PC-3 (cell line): ENCODE results near the gene CADPS2. TPM values are rescaled to one million over a fixed set of nuclear protein-coding genes. Genes with fewer than 3 reads are reported as not detected.

ENCODE experiments used
- ATAC-seq: fragments of 200-7000 bp; cut with Tn5 transposase; 2 replicates; pipeline ENCODE4 v1.9.1; 2020; ENCODE audit warnings: mild to moderate bottlenecking, moderate library complexity
- BruUV-seq: library from RNA; stranded (reverse); fragments of 400-500 nt; replicated peaks from 2 replicates; lab custom pipeline; 2021; lab: Mats Ljungman, UMichigan
- CTCF ChIA-PET: fragments of 300-600 bp; sonication (Branson Sonifier 250); formaldehyde crosslinking; loops from one replicate; lab custom pipeline; 2022; ENCODE audit warnings: antibody characterized with exemption; lab: Charles Lee
- POLR2A ChIA-PET: fragments of 300-600 bp; sonication (Branson Sonifier 250); formaldehyde crosslinking; loops from one replicate; lab custom pipeline; 2022; ENCODE audit warnings: antibody characterized with exemption; ENCODE audit not compliant: unreplicated experiment; lab: Charles Lee
- DNase-seq: peaks from one replicate; pipeline ENCODE4 v3.0.0-alpha.2; 2015
- H2AFZ ChIP-seq: fragments of 300-600 bp; sonication (generic); 2 replicates; pipeline ENCODE4 v1.6.0; 2016; ENCODE audit warnings: antibody characterized with exemption, low read length
- H3F3A ChIP-seq: fragments of 300-600 bp; sonication (generic); one replicate; pipeline ENCODE4 v1.6.0; 2017; ENCODE audit warnings: antibody characterized with exemption, low read length, control low read depth, mild to moderate bottlenecking; ENCODE audit not compliant: unreplicated experiment
- H3K27ac ChIP-seq: fragments of 300-600 bp; sonication (generic); 2 replicates; pipeline ENCODE4 v1.5.1; 2016; ENCODE audit warnings: mild to moderate bottlenecking, low read length
- H3K27me3 ChIP-seq: fragments of 300-600 bp; sonication (generic); 2 replicates; pipeline ENCODE4 v1.6.1; 2016; ENCODE audit warnings: low read length, mixed read lengths
- H3K36me3 ChIP-seq: fragments of 300-600 bp; sonication (generic); 2 replicates; pipeline ENCODE4 v1.6.1; 2016; ENCODE audit warnings: low read depth, mixed run types, low read length, mixed read lengths
- H3K4me1 ChIP-seq: fragments of 300-600 bp; sonication (generic); 2 replicates; pipeline ENCODE4 v1.5.1; 2016; ENCODE audit warnings: low read length; ENCODE audit not compliant: insufficient read depth
- H3K4me2 ChIP-seq: fragments of 300-600 bp; sonication (generic); 2 replicates; pipeline ENCODE4 v1.6.0; 2016; ENCODE audit warnings: low read length
- H3K4me3 ChIP-seq: fragments of 300-600 bp; sonication (generic); 2 replicates; pipeline ENCODE4 v1.5.1; 2016; ENCODE audit warnings: mild to moderate bottlenecking, low read length, mixed read lengths
- H3K79me2 ChIP-seq: fragments of 300-600 bp; sonication (generic); 2 replicates; pipeline ENCODE4 v1.6.1; 2017; ENCODE audit warnings: low read length, mixed read lengths
- H3K9ac ChIP-seq: fragments of 300-600 bp; sonication (generic); 2 replicates; pipeline ENCODE4 v1.6.0; 2016; ENCODE audit warnings: mild to moderate bottlenecking, low read length
- H3K9me2 ChIP-seq: fragments of 300-600 bp; sonication (generic); replicated peaks from 2 replicates; pipeline ENCODE4 v1.6.1; 2016; ENCODE audit warnings: mixed run types, low read length, mixed read lengths
- H3K9me3 ChIP-seq: fragments of 300-600 bp; sonication (generic); 2 replicates; pipeline ENCODE4 v1.6.1; 2016; ENCODE audit warnings: low read length, mixed read lengths
- H4K20me1 ChIP-seq: fragments of 300-600 bp; sonication (generic); 2 replicates; pipeline ENCODE4 v1.6.1; 2016; ENCODE audit warnings: low read length, mixed read lengths
- EZH2 ChIP-seq: fragments of 300-600 bp; sonication (generic); IDR thresholded peaks from one replicate; pipeline ENCODE4 v1.6.1; 2017; ENCODE audit warnings: antibody characterized with exemption, mild to moderate bottlenecking, low read length; ENCODE audit not compliant: unreplicated experiment
- EZH2phosphoT487 ChIP-seq: fragments of 300-600 bp; sonication (generic); IDR thresholded peaks from 2 replicates; pipeline ENCODE4 v1.6.1; 2018; ENCODE audit warnings: mild to moderate bottlenecking, antibody characterized with exemption, low read length, borderline replicate concordance
- intact Hi-C: fragments of 100-400 bp; cut with micrococcal nuclease; formaldehyde crosslinking; loops from 2 replicates; pipeline ENCODE4 v1.9.0; 2023
- total RNA-seq: library from RNA; depleted of rRNA; stranded (reverse); fragments of >200 nt; gene quantifications from 2 replicates; pipeline ENCODE4 v1.2.3, GENCODE V29; 2014
- TF ChIP-seq, protein P1 (sequence below): fragments of 300-600 bp; sonication (generic); conservative IDR thresholded peaks from 2 replicates; pipeline ENCODE4 v1.5.1; 2017; ENCODE audit warnings: antibody characterized with exemption, low read depth, mild to moderate bottlenecking, low read length

CADPS2 gene
- total RNA-seq, 1 experiment from 2014 or later: 9.4 TPM

- BruUV-seq: no TSS peak
- no peaks in the 10 kb centered on the region for H4K20me1 ChIP-seq
- ATAC-seq: no peak
Measured at GRCh38 chr7:122619664-122620063, 266.6 kb downstream of the CADPS2 start.

GRCh38 chr7:122618585-122619189 is 267.6 kb downstream of the CADPS2 start:
- BruUV-seq: no TSS peak
- H3K27me3 ChIP-seq: no peaks in the 10 kb centered on the region
- no peak for ATAC-seq
- no peaks in the 10 kb centered on the region for H3K9me3 ChIP-seq
- POLR2A ChIA-PET: no interaction called here
- no peak overlapping the region for H3K4me3 ChIP-seq
- no peaks in the 10 kb centered on the region for H3K4me1 ChIP-seq
- TF ChIP-seq EZH2phosphoT487 (no peak), EZH2 (no peak)
- TF ChIP-seq, protein P1, sequence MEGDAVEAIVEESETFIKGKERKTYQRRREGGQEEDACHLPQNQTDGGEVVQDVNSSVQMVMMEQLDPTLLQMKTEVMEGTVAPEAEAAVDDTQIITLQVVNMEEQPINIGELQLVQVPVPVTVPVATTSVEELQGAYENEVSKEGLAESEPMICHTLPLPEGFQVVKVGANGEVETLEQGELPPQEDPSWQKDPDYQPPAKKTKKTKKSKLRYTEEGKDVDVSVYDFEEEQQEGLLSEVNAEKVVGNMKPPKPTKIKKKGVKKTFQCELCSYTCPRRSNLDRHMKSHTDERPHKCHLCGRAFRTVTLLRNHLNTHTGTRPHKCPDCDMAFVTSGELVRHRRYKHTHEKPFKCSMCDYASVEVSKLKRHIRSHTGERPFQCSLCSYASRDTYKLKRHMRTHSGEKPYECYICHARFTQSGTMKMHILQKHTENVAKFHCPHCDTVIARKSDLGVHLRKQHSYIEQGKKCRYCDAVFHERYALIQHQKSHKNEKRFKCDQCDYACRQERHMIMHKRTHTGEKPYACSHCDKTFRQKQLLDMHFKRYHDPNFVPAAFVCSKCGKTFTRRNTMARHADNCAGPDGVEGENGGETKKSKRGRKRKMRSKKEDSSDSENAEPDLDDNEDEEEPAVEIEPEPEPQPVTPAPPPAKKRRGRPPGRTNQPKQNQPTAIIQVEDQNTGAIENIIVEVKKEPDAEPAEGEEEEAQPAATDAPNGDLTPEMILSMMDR: no peak
- no peaks in the 10 kb centered on the region for H3K9me2 ChIP-seq
- H4K20me1 ChIP-seq: no peaks in the 10 kb centered on the region
- no peak overlapping the region for H2AFZ ChIP-seq
- no peak overlapping the region for H3K27ac ChIP-seq
- no peaks in the 10 kb centered on the region for H3K79me2 ChIP-seq
- no peaks in the 10 kb centered on the region for H3F3A ChIP-seq
- no peaks in the 10 kb centered on the region for H3K36me3 ChIP-seq
- H3K4me2 ChIP-seq: no peak overlapping the region
- no peak overlapping the region for H3K9ac ChIP-seq
- CTCF ChIA-PET: no interaction called here
- intact Hi-C loops: no loop called here
- DNase-seq: no peak

More at GRCh38 chr7:122619664-122620063, 266.6 kb downstream of the CADPS2 start:
- no peak for DNase-seq
- Histone ChIP-seq H3K9me3 (no peaks in the 10 kb centered on the region), H3K79me2 (no peaks in the 10 kb centered on the region), H2AFZ (no peak overlapping the region), H3K4me2 (no peak overlapping the region), H3K9me2 (no peaks in the 10 kb centered on the region), H3K4me1 (no peaks in the 10 kb centered on the region), H3K9ac (no peak overlapping the region), H3K36me3 (no peaks in the 10 kb centered on the region), H3F3A (no peaks in the 10 kb centered on the region), H3K27ac (no peak overlapping the region), H3K4me3 (no peak overlapping the region), H3K27me3 (no peaks in the 10 kb centered on the region)
- intact Hi-C loops: no loop called here
- POLR2A ChIA-PET: interaction anchor here (0.6 kb wide), 1 partner anchor 532 kb away, joined by 5 read pairs; no protein-coding TSS in a partner anchor
- TF ChIP-seq EZH2: no peak
- no peak for TF ChIP-seq EZH2phosphoT487
- TF ChIP-seq, protein P1: no peak
- CTCF ChIA-PET: no interaction called here

- Histone ChIP-seq H4K20me1 (no peaks in the 10 kb centered on the region), H3K27ac (no peak overlapping the region), H3K4me1 (no peaks in the 10 kb centered on the region), H3F3A (no peaks in the 10 kb centered on the region), H3K27me3 (no peaks in the 10 kb centered on the region), H3K36me3 (no peaks in the 10 kb centered on the region), H3K4me2 (no peak overlapping the region), H2AFZ (no peak overlapping the region), H3K4me3 (no peak overlapping the region), H3K9ac (no peak overlapping the region), H3K9me3 (no peaks in the 10 kb centered on the region), H3K79me2 (no peaks in the 10 kb centered on the region), H3K9me2 (no peaks in the 10 kb centered on the region)
- ATAC-seq (no peak), DNase-seq (no peak)
- POLR2A ChIA-PET: no interaction called here
- no TSS peak for BruUV-seq
- CTCF ChIA-PET: no interaction called here
- TF ChIP-seq, protein P1: no peak
- TF ChIP-seq EZH2 (no peak), EZH2phosphoT487 (no peak)
- intact Hi-C loops: no loop called here
Measured at GRCh38 chr7:122616951-122617350, 269.3 kb downstream of the CADPS2 start.
